Measurements from ENCODE around the gene WDR6.

Gene WDR6

GRCh38 chr3:49019941-49020329, 12.7 kb downstream of the WDR6 start:
- DNase-seq: no peak

GRCh38 chr3:49020330-49021212, 13.4 kb downstream of the WDR6 start:
- Histone ChIP-seq H4K5ac (ENCODE audit: low read length) (no peak overlapping the region), H3K4me2 (ENCODE audit: low read length) (peak overlapping the region; percentile 97), H2BK15ac (replicated peaks; ENCODE audit: low read depth) (no peak overlapping the region), H2BK5ac (ENCODE audit: low read length) (no peak overlapping the region), H3K79me2 (ENCODE audit: control insufficient read depth, insufficient read depth, low read length) (peaks cover 16% of the 10 kb centered on the region), H3K9ac (ENCODE audit: low read length) (peak overlapping the region; percentile 96), H4K8ac (ENCODE audit: low read depth, low read length) (no peak overlapping the region), H3K4me3 (ENCODE audit: low read length) (peak overlapping the region; percentile 79), H3K18ac (ENCODE audit: low read length) (peak overlapping the region; percentile 69), H2BK120ac (ENCODE audit: low read depth, low read length) (no peak overlapping the region), H3K79me1 (ENCODE audit: low read length) (peaks cover 11% of the 10 kb centered on the region), H3K56ac (ENCODE audit: low read length) (peak overlapping the region; percentile 98), H3K23ac (ENCODE audit: low read length) (peak overlapping the region; percentile 97), H3K4me1 (ENCODE audit: control insufficient read depth, low read depth, low read length) (peaks cover 9% of the 10 kb centered on the region), H3K4ac (ENCODE audit: low read depth, low read length) (peak overlapping the region; percentile 88), H3K27me3 (ENCODE audit: insufficient read depth, low read length, poor library complexity) (no peaks in the 10 kb centered on the region), H3K36me3 (ENCODE audit: control insufficient read depth, insufficient read depth, low read length) (peaks cover 13% of the 10 kb centered on the region), H2AK5ac (ENCODE audit: low read length) (peak overlapping the region; percentile 51), H3K27ac (ENCODE audit: low read depth, low read length) (peak overlapping the region; percentile 63)
- WGBS (ENCODE audit: extremely low coverage, insufficient coverage, low lambda C conversion rate): no CpG with 5 or more reads among the region's 51 CpGs
- peak; percentile 60 for DNase-seq

More at GRCh38 chr3:49019941-49020329, 12.7 kb downstream of the WDR6 start:
- H3K36me3 ChIP-seq (ENCODE audit: control insufficient read depth, insufficient read depth, low read length): peaks cover 13% of the 10 kb centered on the region
- H2BK5ac ChIP-seq (ENCODE audit: low read length): no peak overlapping the region
- H4K8ac ChIP-seq (ENCODE audit: low read depth, low read length): no peak overlapping the region
- H3K79me2 ChIP-seq (ENCODE audit: control insufficient read depth, insufficient read depth, low read length): peaks cover 16% of the 10 kb centered on the region
- peak overlapping the region; percentile 97 for H3K4me2 ChIP-seq (ENCODE audit: low read length)
- H4K5ac ChIP-seq (ENCODE audit: low read length): no peak overlapping the region
- no peak overlapping the region for H2BK15ac ChIP-seq (replicated peaks; ENCODE audit: low read depth)
- peak overlapping the region; percentile 98 for H3K56ac ChIP-seq (ENCODE audit: low read length)
- no peak overlapping the region for H3K18ac ChIP-seq (ENCODE audit: low read length)
- no peak overlapping the region for H2AK5ac ChIP-seq (ENCODE audit: low read length)
- H3K27ac ChIP-seq (ENCODE audit: low read depth, low read length): no peak overlapping the region
- no peak overlapping the region for H3K23ac ChIP-seq (ENCODE audit: low read length)
- no peak overlapping the region for H3K4ac ChIP-seq (ENCODE audit: low read depth, low read length)
- H2BK120ac ChIP-seq (ENCODE audit: low read depth, low read length): no peak overlapping the region
- H3K4me3 ChIP-seq (ENCODE audit: low read length): peak overlapping the region; percentile 79
- H3K79me1 ChIP-seq (ENCODE audit: low read length): peaks cover 11% of the 10 kb centered on the region
- no CpG with 5 or more reads among the region's 12 CpGs for WGBS (ENCODE audit: extremely low coverage, insufficient coverage, low lambda C conversion rate)
- peak overlapping the region; percentile 96 for H3K9ac ChIP-seq (ENCODE audit: low read length)
- H3K27me3 ChIP-seq (ENCODE audit: insufficient read depth, low read length, poor library complexity): no peaks in the 10 kb centered on the region
- H3K4me1 ChIP-seq (ENCODE audit: control insufficient read depth, low read depth, low read length): peaks cover 9% of the 10 kb centered on the region

GRCh38 chr3:49021213-49021812, 14.1 kb downstream of the WDR6 start:
- WGBS (ENCODE audit: extremely low coverage, insufficient coverage, low lambda C conversion rate): no CpG with 5 or more reads among the region's 60 CpGs
- peak overlapping the region; percentile 95 for H3K27ac ChIP-seq (ENCODE audit: low read depth, low read length)
- H2BK15ac ChIP-seq (replicated peaks; ENCODE audit: low read depth): no peak overlapping the region
- H2BK5ac ChIP-seq (ENCODE audit: low read length): peak overlapping the region; percentile 35
- H3K4me2 ChIP-seq (ENCODE audit: low read length): peak overlapping the region; percentile 97
- H3K18ac ChIP-seq (ENCODE audit: low read length): peak overlapping the region; percentile 81
- peak overlapping the region; percentile 100 for H3K56ac ChIP-seq (ENCODE audit: low read length)
- DNase-seq: peak; percentile 98
- H3K4me3 ChIP-seq (ENCODE audit: low read length): peak overlapping the region; percentile 97
- peaks cover 16% of the 10 kb centered on the region for H3K36me3 ChIP-seq (ENCODE audit: control insufficient read depth, insufficient read depth, low read length)
- H3K23ac ChIP-seq (ENCODE audit: low read length): peak overlapping the region; percentile 97
- H3K79me1 ChIP-seq (ENCODE audit: low read length): peaks cover 11% of the 10 kb centered on the region
- no peak overlapping the region for H2AK5ac ChIP-seq (ENCODE audit: low read length)
- peaks cover 9% of the 10 kb centered on the region for H3K4me1 ChIP-seq (ENCODE audit: control insufficient read depth, low read depth, low read length)
- H3K9ac ChIP-seq (ENCODE audit: low read length): peak overlapping the region; percentile 100
- H3K79me2 ChIP-seq (ENCODE audit: control insufficient read depth, insufficient read depth, low read length): peaks cover 16% of the 10 kb centered on the region
- H3K4ac ChIP-seq (ENCODE audit: low read depth, low read length): peak overlapping the region; percentile 88
- H2BK120ac ChIP-seq (ENCODE audit: low read depth, low read length): no peak overlapping the region
- H4K5ac ChIP-seq (ENCODE audit: low read length): no peak overlapping the region
- H3K27me3 ChIP-seq (ENCODE audit: insufficient read depth, low read length, poor library complexity): no peaks in the 10 kb centered on the region
- no peak overlapping the region for H4K8ac ChIP-seq (ENCODE audit: low read depth, low read length)

GRCh38 chr3:49021813-49022687, 14.9 kb downstream of the WDR6 start, which contains the start of gene NDUFAF3:
Gene NDUFAF3, plus strand, starts transcription at chr3:49022121. Its CDS starts 24 bp downstream, at chr3:49022145.
- H3K23ac ChIP-seq (ENCODE audit: low read length): peak within 1 kb of the TSS; percentile 99
- H2BK15ac ChIP-seq (replicated peaks; ENCODE audit: low read depth): no peak within 1 kb of the TSS
- peak within 1 kb of the TSS; percentile 97 for H3K4me3 ChIP-seq (ENCODE audit: low read length)
- H3K36me3 ChIP-seq (ENCODE audit: control insufficient read depth, insufficient read depth, low read length): peaks cover 18% of the 10 kb centered on the region
- no peak within 1 kb of the TSS for H4K8ac ChIP-seq (ENCODE audit: low read depth, low read length)
- no CpG with 5 or more reads among the region's 83 CpGs for WGBS (ENCODE audit: extremely low coverage, insufficient coverage, low lambda C conversion rate)
- H2BK5ac ChIP-seq (ENCODE audit: low read length): peak within 1 kb of the TSS; percentile 84
- no peak within 1 kb of the TSS for H2BK120ac ChIP-seq (ENCODE audit: low read depth, low read length)
- H3K79me1 ChIP-seq (ENCODE audit: low read length): peaks cover 11% of the 10 kb centered on the region
- peak within 1 kb of the TSS; percentile 95 for H3K27ac ChIP-seq (ENCODE audit: low read depth, low read length)
- H3K27me3 ChIP-seq (ENCODE audit: insufficient read depth, low read length, poor library complexity): no peaks in the 10 kb centered on the region
- peak; percentile 97 for DNase-seq
- H3K79me2 ChIP-seq (ENCODE audit: control insufficient read depth, insufficient read depth, low read length): peaks cover 16% of the 10 kb centered on the region
- peak within 1 kb of the TSS; percentile 100 for H3K9ac ChIP-seq (ENCODE audit: low read length)
- H3K18ac ChIP-seq (ENCODE audit: low read length): peak within 1 kb of the TSS; percentile 81
- H3K4me1 ChIP-seq (ENCODE audit: control insufficient read depth, low read depth, low read length): peaks cover 9% of the 10 kb centered on the region
- H3K4me2 ChIP-seq (ENCODE audit: low read length): peak within 1 kb of the TSS; percentile 98
- peak within 1 kb of the TSS; percentile 98 for H2AK5ac ChIP-seq (ENCODE audit: low read length)
- H3K4ac ChIP-seq (ENCODE audit: low read depth, low read length): peak within 1 kb of the TSS; percentile 88
- peak within 1 kb of the TSS; percentile 100 for H3K56ac ChIP-seq (ENCODE audit: low read length)
- no peak within 1 kb of the TSS for H4K5ac ChIP-seq (ENCODE audit: low read length)

GRCh38 chr3:49022688-49023171, 15.5 kb downstream of the WDR6 start:
- H4K8ac ChIP-seq (ENCODE audit: low read depth, low read length): no peak overlapping the region
- no peak overlapping the region for H2BK15ac ChIP-seq (replicated peaks; ENCODE audit: low read depth)
- peaks cover 9% of the 10 kb centered on the region for H3K4me1 ChIP-seq (ENCODE audit: control insufficient read depth, low read depth, low read length)
- peak overlapping the region; percentile 98 for H3K4me2 ChIP-seq (ENCODE audit: low read length)
- no peaks in the 10 kb centered on the region for H3K27me3 ChIP-seq (ENCODE audit: insufficient read depth, low read length, poor library complexity)
- H2BK5ac ChIP-seq (ENCODE audit: low read length): peak overlapping the region; percentile 78
- no peak overlapping the region for H4K5ac ChIP-seq (ENCODE audit: low read length)
- H3K23ac ChIP-seq (ENCODE audit: low read length): peak overlapping the region; percentile 99
- H3K9ac ChIP-seq (ENCODE audit: low read length): peak overlapping the region; percentile 100
- no peak overlapping the region for H2BK120ac ChIP-seq (ENCODE audit: low read depth, low read length)
- peak overlapping the region; percentile 100 for H3K56ac ChIP-seq (ENCODE audit: low read length)
- DNase-seq: peak; percentile 68
- H3K36me3 ChIP-seq (ENCODE audit: control insufficient read depth, insufficient read depth, low read length): peaks cover 20% of the 10 kb centered on the region
- H3K4me3 ChIP-seq (ENCODE audit: low read length): peak overlapping the region; percentile 97
- H3K79me2 ChIP-seq (ENCODE audit: control insufficient read depth, insufficient read depth, low read length): peaks cover 20% of the 10 kb centered on the region
- H3K79me1 ChIP-seq (ENCODE audit: low read length): peaks cover 16% of the 10 kb centered on the region
- H3K27ac ChIP-seq (ENCODE audit: low read depth, low read length): peak overlapping the region; percentile 1
- no CpG with 5 or more reads among the region's 12 CpGs for WGBS (ENCODE audit: extremely low coverage, insufficient coverage, low lambda C conversion rate)
- H3K18ac ChIP-seq (ENCODE audit: low read length): no peak overlapping the region
- no peak overlapping the region for H3K4ac ChIP-seq (ENCODE audit: low read depth, low read length)
- peak overlapping the region; percentile 98 for H2AK5ac ChIP-seq (ENCODE audit: low read length)

Data from mesendoderm (in vitro differentiated cells).